ENCODE data around the gene PKP2. TPM values are rescaled to one million over a fixed set of nuclear protein-coding genes. Genes with fewer than 3 reads are reported as not detected.

The PKP2 gene
- total RNA-seq, 1 experiment from 2014 or later: 18.4 TPM

- DNase-seq: no peak
- Histone ChIP-seq H3K9ac (ENCODE audit: extremely low read depth, insufficient read length, low read length) (no peak overlapping the region), H2BK15ac (ENCODE audit: low read depth, low read length) (no peak overlapping the region), H3T11ph (ENCODE audit: low read length) (no peak overlapping the region), H4K5ac (ENCODE audit: insufficient read length, low read depth, low read length) (no peak overlapping the region), H3K27ac (ENCODE audit: insufficient read length, low read depth, low read length) (no peak overlapping the region), H4K20me1 (ENCODE audit: control insufficient read depth, insufficient read depth, insufficient read length) (no peaks in the 10 kb centered on the region), H2AK5ac (ENCODE audit: insufficient read length, low read length) (no peak overlapping the region), H2AFZ (ENCODE audit: low read length) (no peak overlapping the region), H2BK12ac (ENCODE audit: insufficient read length, low read depth, low read length) (no peak overlapping the region), H3K14ac (ENCODE audit: insufficient read depth, low read length) (no peak overlapping the region), H3K27me3 (ENCODE audit: insufficient read depth, low read length) (no peaks in the 10 kb centered on the region), H3K4me1 (ENCODE audit: insufficient read depth, low read length) (no peaks in the 10 kb centered on the region), H4K91ac (ENCODE audit: insufficient read length, low read depth, low read length) (no peak overlapping the region), H3K9me3 (ENCODE audit: control insufficient read depth, low read depth, low read length) (no peaks in the 10 kb centered on the region), H3K56ac (ENCODE audit: insufficient read length, low read depth, low read length) (no peak overlapping the region), H2BK120ac (ENCODE audit: low read depth, low read length, poor library complexity, severe bottlenecking) (no peak overlapping the region), H3K79me2 (ENCODE audit: insufficient read depth, low read length) (no peaks in the 10 kb centered on the region), H3K4me2 (ENCODE audit: insufficient read depth, insufficient read length, low read length) (no peak overlapping the region), H2BK5ac (ENCODE audit: insufficient read length, low read length) (no peak overlapping the region), H3K79me1 (ENCODE audit: insufficient read depth, low read depth, low read length, poor library complexity, severe bottlenecking) (no peaks in the 10 kb centered on the region), H3K4ac (ENCODE audit: low read depth, low read length) (no peak overlapping the region), H3K18ac (ENCODE audit: insufficient read length, low read depth, low read length) (no peak overlapping the region), H3K23ac (ENCODE audit: insufficient read length, low read depth, low read length) (no peak overlapping the region), H4K8ac (replicated peaks; ENCODE audit: insufficient read length, low read depth, low read length) (no peak overlapping the region), H2BK20ac (ENCODE audit: low read depth, low read length, poor library complexity, severe bottlenecking) (no peak overlapping the region), H3K23me2 (ENCODE audit: insufficient read length, low read depth, low read length, poor library complexity, severe bottlenecking) (no peaks in the 10 kb centered on the region)
- no peak for TF ChIP-seq CTCF (conservative IDR thresholded peaks at IDR 0.05)
- Mint-ChIP-seq H3K9me3 (no peaks in the 10 kb centered on the region), H3K27me3 (ENCODE audit: low read depth) (no peaks in the 10 kb centered on the region), H3K36me3 (ENCODE audit: insufficient read depth in 1 of 3, low read depth in 3 of 3) (peaks cover 0 to 16% (median 7%) of the 10 kb centered on the region in 3 experiments; a peak in 3 of 7 replicates), H3K4me3 (no peak overlapping the region), H3K4me1 (no peaks in the 10 kb centered on the region), H3K27ac (no peak overlapping the region)
- WGBS (ENCODE audit: extremely low coverage, insufficient read length, low lambda C conversion rate): no CpG with 5 or more reads among the region's 2 CpGs
Measured at GRCh38 chr12:32820376-32820931, 76.1 kb downstream of the PKP2 start.
